Caco-2 (cell line): ENCODE measurements around the gene PTPN14. TPM values are rescaled to one million over a fixed set of nuclear protein-coding genes. Genes with fewer than 3 reads are reported as not detected.
A peak's percentile ranks its signal among the peaks of the same experiment; 100 is the strongest.

Source experiments
- BruUV-seq: library from RNA; stranded (reverse); fragments of 400-500 nt; replicated peaks from 2 replicates; lab custom pipeline; 2021; lab: Mats Ljungman, UMichigan
- CTCF ChIA-PET: fragments of 300-600 bp; sonication (Branson Sonifier 250); formaldehyde crosslinking; loops from one replicate; lab custom pipeline; 2022; ENCODE audit warnings: antibody characterized with exemption; lab: Charles Lee
- POLR2A ChIA-PET: fragments of 300-600 bp; sonication (Branson Sonifier 250); formaldehyde crosslinking; loops from one replicate; lab custom pipeline; 2022; ENCODE audit warnings: antibody characterized with exemption; lab: Charles Lee
- DNase-seq, 2 experiments: peaks; one replicate each; pipeline versions ENCODE4 v3.0.0 to v3.0.0-alpha.2; 2020 to 2022
- H3K27me3 ChIP-seq: replicated peaks from 2 replicates; pipeline ENCODE4 v1.6.0; 2011; ENCODE audit warnings: low read length; ENCODE audit not compliant: control insufficient read depth, insufficient read depth
- H3K36me3 ChIP-seq: 2 replicates; pipeline ENCODE4 v1.5.1; 2011; ENCODE audit warnings: low read length; ENCODE audit not compliant: control insufficient read depth, insufficient read depth
- H3K4me1 ChIP-seq: fragments of 250-450 bp; sonication (Bioruptor Pico); 2 replicates; pipeline ENCODE4 v1.5.1; 2020; ENCODE audit warnings: mild to moderate bottlenecking
- H3K4me3 ChIP-seq: 2 replicates; pipeline ENCODE4 v1.5.1; 2011; ENCODE audit warnings: low read depth, mild to moderate bottlenecking, control low read depth, low read length
- H3K9me3 ChIP-seq: fragments of 250-450 bp; sonication (Bioruptor Pico); 2 replicates; pipeline ENCODE4 v1.5.1; 2020; ENCODE audit warnings: mild to moderate bottlenecking, moderate library complexity
- H3K27ac Mint-ChIP-seq: one replicate; pipeline ENCODE4 v1.8.0; 2022; ENCODE audit warnings: mixed read lengths; ENCODE audit not compliant: unreplicated experiment
- H3K27me3 Mint-ChIP-seq: one replicate; pipeline ENCODE4 v1.8.0; 2022; ENCODE audit warnings: mixed read lengths; ENCODE audit not compliant: insufficient read depth, unreplicated experiment
- H3K36me3 Mint-ChIP-seq: one replicate; pipeline ENCODE4 v1.8.0; 2022; ENCODE audit warnings: mild to moderate bottlenecking, mixed read lengths; ENCODE audit not compliant: insufficient read depth, unreplicated experiment
- H3K4me1 Mint-ChIP-seq: one replicate; pipeline ENCODE4 v1.8.0; 2022; ENCODE audit warnings: low read depth, mixed read lengths; ENCODE audit not compliant: unreplicated experiment
- H3K4me3 Mint-ChIP-seq: one replicate; pipeline ENCODE4 v1.8.0; 2022; ENCODE audit warnings: mild to moderate bottlenecking, moderate library complexity, mixed read lengths; ENCODE audit not compliant: unreplicated experiment
- H3K9me3 Mint-ChIP-seq: one replicate; pipeline ENCODE4 v1.8.0; 2022; ENCODE audit warnings: mixed read lengths; ENCODE audit not compliant: unreplicated experiment
- CTCF ChIP-seq, 2 experiments: fragments of 200-600 bp in 1 of 2; IDR thresholded peaks; 1 replicate in 1 of 2; 2 replicates in 1 of 2; pipeline versions ENCODE4 v1.5.1 to v1.8.0; 2011 to 2022; ENCODE audit warnings: antibody characterized with exemption in 1 of 2, control low read depth in 1 of 2, inconsistent platforms in 1 of 2, low read depth in 1 of 2, low read length in 1 of 2, mild to moderate bottlenecking in 1 of 2, moderate library complexity in 1 of 2; ENCODE audit not compliant: insufficient read depth in 1 of 2, severe bottlenecking in 1 of 2, unreplicated experiment in 1 of 2
- intact Hi-C: fragments of 100-400 bp; cut with micrococcal nuclease; formaldehyde crosslinking; loops from one replicate; pipeline ENCODE4 v1.10.0; 2022; ENCODE audit not compliant: unreplicated experiment
- total RNA-seq: library from RNA; stranded (reverse); gene quantifications from 2 replicates; pipeline ENCODE4 v1.2.3, GENCODE V29; 2022

The PTPN14 gene
- total RNA-seq, 1 experiment from 2014 or later: 103 TPM

DNA sequence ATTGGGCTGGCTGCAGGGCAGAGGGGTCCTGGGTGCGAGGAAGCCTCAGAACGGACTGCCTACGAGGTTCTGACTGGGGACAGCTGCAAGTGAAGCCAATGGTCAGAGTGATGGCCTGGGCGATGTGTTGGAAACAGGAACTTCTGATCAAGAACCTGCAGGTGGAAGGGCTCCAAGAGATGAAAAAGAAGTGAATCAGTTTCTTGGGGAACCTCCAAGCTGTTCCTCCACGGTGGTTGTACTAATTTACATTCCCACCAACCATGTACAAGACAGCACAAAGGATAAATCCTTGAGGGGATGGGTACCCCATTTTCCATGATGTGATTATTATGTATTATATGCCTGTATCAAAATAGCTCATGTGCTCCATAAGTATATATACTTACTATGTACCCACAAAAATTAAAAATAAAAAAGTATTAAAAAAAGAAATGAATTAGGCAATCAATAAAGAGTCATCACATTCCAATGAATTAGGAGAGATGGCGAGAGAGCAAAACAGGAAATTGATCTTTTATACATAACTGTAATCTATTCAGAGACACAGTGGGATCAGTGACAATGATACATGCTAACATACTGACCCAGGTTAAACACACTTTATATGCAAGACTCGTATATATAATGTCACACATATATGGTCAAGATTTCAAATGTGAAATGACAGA lies 58.1 kb downstream of the PTPN14 start:
- Mint-ChIP-seq H3K9me3 (no peaks in the 10 kb centered on the region), H3K4me1 (peaks cover 62% of the 10 kb centered on the region), H3K27me3 (no peaks in the 10 kb centered on the region), H3K4me3 (no peak overlapping the region), H3K36me3 (peaks cover 70% of the 10 kb centered on the region), H3K27ac (no peak overlapping the region)
- Histone ChIP-seq H3K36me3 (peaks cover 2% of the 10 kb centered on the region; the same call in 1 of the 2 replicates), H3K4me1 (peaks cover 44% of the 10 kb centered on the region), H3K27me3 (no peaks in the 10 kb centered on the region), H3K9me3 (no peaks in the 10 kb centered on the region), H3K4me3 (no peak overlapping the region)
- DNase-seq: no peak
- POLR2A ChIA-PET: interaction anchor here (0.7 kb wide), 1 partner anchor 63 kb away, joined by 6 read pairs; no protein-coding TSS in a partner anchor
- BruUV-seq: no TSS peak
- intact Hi-C loops: no loop called here
- CTCF ChIA-PET: no interaction called here
- no peak for TF ChIP-seq CTCF (IDR thresholded peaks at IDR 0.05; ENCODE audit: insufficient read depth in 1 of 2, low read depth in 1 of 2, low read length in 1 of 2, severe bottlenecking in 1 of 2, unreplicated experiment in 1 of 2)

- no peaks in the 10 kb centered on the region for H3K9me3 ChIP-seq
- Mint-ChIP-seq H3K36me3 (peaks cover 71% of the 10 kb centered on the region), H3K4me3 (no peak overlapping the region), H3K4me1 (peaks cover 55% of the 10 kb centered on the region), H3K9me3 (no peaks in the 10 kb centered on the region), H3K27me3 (no peaks in the 10 kb centered on the region), H3K27ac (peak overlapping the region; percentile 25)
- peaks cover 2% of the 10 kb centered on the region; the same call in 1 of the 2 replicates for H3K36me3 ChIP-seq
- H3K27me3 ChIP-seq: no peaks in the 10 kb centered on the region
- DNase-seq: no peak
- BruUV-seq: no TSS peak
- intact Hi-C loops: no loop called here
- ChIA-PET POLR2A (interaction anchor here (0.7 kb wide), 1 partner anchor 62 kb away, joined by 6 read pairs; no protein-coding TSS in a partner anchor), CTCF (no interaction called here)
- no peak for TF ChIP-seq CTCF (IDR thresholded peaks at IDR 0.05; ENCODE audit: insufficient read depth in 1 of 2, low read depth in 1 of 2, low read length in 1 of 2, severe bottlenecking in 1 of 2, unreplicated experiment in 1 of 2)
- H3K4me3 ChIP-seq: no peak overlapping the region
- peaks cover 43% of the 10 kb centered on the region for H3K4me1 ChIP-seq
Observed at GRCh38 chr1:214492401-214493075, 58.9 kb downstream of the PTPN14 start.

- CTCF ChIA-PET: interaction anchor here (0.8 kb wide), 1 partner anchor 18 kb away, joined by 3 read pairs; no protein-coding TSS in a partner anchor
- peaks cover 34% of the 10 kb centered on the region for H3K4me1 ChIP-seq
- BruUV-seq: no TSS peak
Observed at GRCh38 chr1:214491468-214492146, 59.8 kb downstream of the PTPN14 start.

More at GRCh38 chr1:214491468-214492146, 59.8 kb downstream of the PTPN14 start:
- Mint-ChIP-seq H3K36me3 (peaks cover 80% of the 10 kb centered on the region), H3K4me3 (no peak overlapping the region), H3K27me3 (no peaks in the 10 kb centered on the region), H3K9me3 (no peaks in the 10 kb centered on the region), H3K27ac (peak overlapping the region; percentile 25), H3K4me1 (peaks cover 61% of the 10 kb centered on the region)
- intact Hi-C loops: no loop called here
- no peak for TF ChIP-seq CTCF (IDR thresholded peaks at IDR 0.05; ENCODE audit: insufficient read depth in 1 of 2, low read depth in 1 of 2, low read length in 1 of 2, severe bottlenecking in 1 of 2, unreplicated experiment in 1 of 2)
- H3K4me3 ChIP-seq: no peak overlapping the region
- POLR2A ChIA-PET: no interaction called here
- no peak for DNase-seq
- no peaks in the 10 kb centered on the region for H3K9me3 ChIP-seq
- H3K36me3 ChIP-seq: peaks cover 2% of the 10 kb centered on the region; the same call in 1 of the 2 replicates
- no peaks in the 10 kb centered on the region for H3K27me3 ChIP-seq
